Anterior cingulate cortex (tissue), 58 donors: ENCODE data around the gene SORBS2.

Experiments
- DNase-seq, 58 donors: peaks; one replicate each; lab custom pipeline; 2025; lab: John Stamatoyannopoulos, UW

Gene SORBS2

DNA sequence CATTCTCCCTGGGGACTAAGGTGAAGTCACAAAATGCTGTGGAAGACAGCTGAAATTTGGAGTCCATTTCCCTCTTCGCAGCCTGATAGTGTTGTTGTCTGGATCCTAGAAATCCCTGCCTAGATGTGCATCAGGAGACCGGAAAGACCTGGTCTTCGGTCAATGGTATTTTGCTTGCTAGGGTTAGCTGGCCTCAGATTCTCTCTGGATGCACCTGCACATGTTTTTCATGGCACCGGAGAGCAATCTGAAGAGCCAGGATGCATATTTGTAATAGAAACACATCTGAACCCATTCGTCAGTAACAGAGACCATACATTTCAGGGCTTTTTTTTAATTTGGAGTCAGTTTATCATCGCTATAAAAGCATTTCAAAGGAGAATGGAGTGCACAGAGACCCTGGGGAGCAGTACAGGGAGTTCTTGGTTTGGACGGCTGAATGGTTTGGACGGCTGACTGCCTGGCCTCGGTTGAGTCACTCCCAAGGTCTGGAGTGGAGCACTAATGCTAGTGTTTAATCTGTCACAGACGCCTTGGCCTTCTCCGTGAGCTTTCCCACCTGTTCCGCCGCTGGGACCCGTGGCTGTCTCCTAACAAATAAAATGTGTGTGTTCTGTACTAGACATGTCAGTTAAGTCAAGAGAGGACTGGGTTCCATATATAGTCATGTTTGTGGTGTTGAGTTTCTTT, 269.2 kb downstream of the SORBS2 start:
- DNase-seq = no peak

DNA sequence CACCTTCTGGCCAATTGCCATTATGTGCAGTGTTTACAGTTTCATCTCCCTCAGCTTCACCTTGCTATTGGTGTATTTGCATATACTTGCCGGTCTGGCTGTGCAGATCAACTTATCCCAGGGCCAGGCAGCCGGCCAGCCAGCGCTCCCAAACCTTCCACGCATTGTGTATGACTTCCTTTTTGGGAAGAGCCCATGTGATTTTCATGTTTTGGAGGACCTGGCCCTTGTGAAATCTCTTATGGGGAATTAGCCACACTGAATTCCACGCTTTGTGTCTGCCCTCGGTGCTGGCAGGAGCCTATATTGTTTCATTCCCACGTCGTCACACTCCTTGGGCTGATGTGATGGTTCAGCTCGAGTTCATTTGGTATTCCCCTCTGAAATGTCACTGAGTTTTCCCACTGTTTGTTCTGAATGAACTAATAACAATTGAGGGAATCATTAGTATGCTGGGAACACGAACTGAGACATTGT, 270.7 kb downstream of the SORBS2 start:
- peak in 26 of 58 donors; percentile 6 to 75 (median 25) for DNase-seq

DNA sequence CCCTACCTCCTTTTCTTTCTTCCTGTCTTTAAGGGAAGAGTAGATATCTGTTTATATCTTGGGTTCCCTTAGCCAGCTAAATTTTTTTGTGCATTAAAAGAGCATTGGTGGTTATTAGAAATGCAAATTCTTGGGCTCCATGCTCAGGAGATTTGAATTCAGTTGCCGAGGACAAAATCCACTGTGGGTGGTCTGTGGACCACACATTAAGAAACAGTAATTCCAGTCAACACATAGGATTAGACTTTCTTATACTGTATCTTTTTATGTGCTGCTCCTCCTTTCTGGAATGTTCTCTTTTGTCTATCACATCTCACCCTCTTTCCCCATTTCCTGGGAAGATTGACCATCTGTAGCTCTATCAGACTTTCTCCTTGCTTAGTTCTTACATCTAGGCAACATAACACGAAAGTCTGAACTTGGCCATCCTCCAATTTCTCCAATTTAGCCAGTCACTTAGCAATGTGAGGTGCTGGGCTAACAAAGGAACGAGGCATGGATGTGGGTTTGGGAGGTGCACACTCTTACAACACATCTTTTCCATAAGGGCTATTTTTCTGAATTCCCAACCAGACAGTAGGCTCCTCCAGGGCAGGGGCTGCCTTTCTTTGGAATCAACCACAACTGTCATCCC, 271.4 kb downstream of the SORBS2 start:
- DNase-seq = no peak

DNA sequence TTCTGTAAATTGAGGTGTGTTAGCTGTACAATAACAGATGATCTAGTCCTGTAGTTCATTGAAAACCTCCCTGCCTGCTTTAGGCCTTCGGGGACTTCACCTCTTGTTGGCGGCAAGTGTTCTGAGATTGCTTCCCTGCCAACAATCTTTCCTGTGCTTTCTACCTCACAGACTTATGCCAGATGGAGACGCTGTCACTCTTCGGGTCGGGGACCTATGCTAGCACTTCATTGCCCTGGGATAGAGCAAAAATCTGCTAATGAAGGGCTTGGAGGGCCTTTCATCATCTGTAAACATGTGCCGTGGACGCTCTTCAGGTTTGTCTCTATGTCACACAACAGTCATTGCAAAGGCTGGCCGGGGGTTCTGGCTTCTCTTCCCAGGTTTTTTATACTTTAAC, 272.0 kb downstream of the SORBS2 start:
- DNase-seq = no peak

DNA sequence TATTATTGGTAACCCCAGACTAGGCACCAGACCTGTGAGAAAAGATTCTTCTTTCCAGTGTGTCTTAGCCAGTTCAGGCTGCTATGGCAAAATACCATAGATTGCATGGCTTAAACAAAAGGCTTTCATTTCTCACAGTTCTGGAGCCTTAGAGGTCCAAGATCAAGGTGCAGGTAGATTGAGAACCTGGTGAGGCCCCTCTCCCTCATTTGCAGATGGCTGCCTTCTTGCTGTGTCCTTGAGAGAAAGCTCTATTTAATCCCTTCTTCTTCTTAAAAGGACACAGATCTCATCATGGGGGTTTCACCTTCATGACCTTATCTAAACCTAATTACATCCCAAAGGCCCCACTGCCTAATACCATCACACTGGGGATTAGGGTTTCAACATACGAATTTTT, 273.2 kb downstream of the SORBS2 start:
- DNase-seq = no peak

DNA sequence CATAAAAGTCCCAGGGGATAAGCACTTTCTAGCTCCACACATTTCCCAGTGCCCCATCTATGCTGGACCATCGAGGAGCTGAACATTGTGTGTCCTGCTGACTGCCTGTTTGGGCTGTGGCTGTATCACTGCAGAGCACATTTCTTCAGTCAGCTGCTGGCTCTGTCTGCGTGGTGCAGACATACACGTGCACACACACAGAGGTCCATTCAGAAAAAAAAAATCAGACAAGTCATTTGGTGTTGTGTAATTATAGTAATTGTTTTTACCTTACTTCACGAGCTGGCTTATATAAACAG, 275.6 kb downstream of the SORBS2 start:
- DNase-seq = peak in 17 of 58 donors; percentile 3 to 45 (median 12)

DNA sequence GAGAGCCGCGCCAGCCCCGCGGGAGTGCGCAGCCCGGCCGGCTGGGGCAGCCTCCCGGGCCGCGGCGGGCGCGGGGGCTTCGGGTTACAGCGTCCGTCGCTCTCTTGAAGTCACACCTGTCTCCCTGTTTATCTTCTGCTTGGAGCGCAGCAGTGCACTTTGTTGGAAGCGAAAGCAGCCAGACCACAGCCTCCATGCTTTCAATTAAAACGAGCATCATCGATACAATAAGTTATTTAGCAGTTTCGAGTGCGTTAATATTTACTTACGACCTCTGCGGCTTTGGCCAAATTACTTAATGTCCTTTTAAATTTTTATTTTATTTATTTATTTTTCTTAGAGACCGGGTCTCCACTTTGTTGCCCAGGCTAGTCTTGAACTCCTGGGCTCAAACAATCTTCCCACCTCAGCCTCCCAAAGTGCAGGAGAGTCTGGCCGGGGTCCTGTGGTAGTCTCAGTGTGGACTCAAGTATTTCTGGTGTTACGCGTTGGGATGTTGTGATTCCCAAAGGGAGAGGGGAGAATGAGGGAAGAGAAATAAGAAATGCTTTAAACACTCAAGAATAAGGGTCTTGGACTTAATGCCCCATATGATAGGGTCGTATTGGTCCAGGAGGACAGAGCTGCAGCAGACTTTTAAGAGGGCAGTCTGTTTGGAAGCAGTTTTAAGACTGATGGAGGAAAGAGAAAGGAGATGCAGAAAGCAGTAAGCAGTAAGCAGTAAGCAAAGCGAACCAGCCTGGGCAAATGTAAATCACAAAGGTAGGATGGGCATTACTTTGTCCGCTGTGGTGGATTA, 276.2 kb downstream of the SORBS2 start:
- DNase-seq = no peak
